HepG2 (cell line): ENCODE measurements around the gene RDH12. TPM values are rescaled to one million over a fixed set of nuclear protein-coding genes. Genes with fewer than 3 reads are reported as not detected.

ENCODE experiments used
- ATF7-NPFF ChIP-seq: sonication (generic); formaldehyde crosslinking; IDR thresholded peaks from 2 replicates; pipeline ENCODE4 v1.8.1; 2023; ENCODE audit warnings: mild to moderate bottlenecking, low read depth, missing genetic modification reagents, moderate library complexity
- FLYWCH1 ChIP-seq: sonication (generic); formaldehyde crosslinking; IDR thresholded peaks from 2 replicates; pipeline ENCODE4 v1.8.1; 2023; ENCODE audit warnings: mild to moderate bottlenecking, missing genetic modification reagents
- HNF4A ChIP-seq: sonication (generic); formaldehyde crosslinking; IDR thresholded peaks from 2 replicates; pipeline ENCODE4 v1.4.0; 2020; ENCODE audit warnings: missing genetic modification reagents
- HNRNPUL1 ChIP-seq: fragments of 200-400 bp; formaldehyde crosslinking; IDR thresholded peaks from 2 replicates; pipeline ENCODE4 v1.6.1; 2017; ENCODE audit warnings: low read depth, mild to moderate bottlenecking, low read length, moderate library complexity
- KLF9 ChIP-seq: IDR thresholded peaks from 2 replicates; pipeline ENCODE4 v1.6.1; 2016; ENCODE audit warnings: low read depth
- LCORL ChIP-seq, 2 experiments: fragments of 450-650 bp in 1 of 2; sonication (generic) in 1 of 2; formaldehyde crosslinking in 1 of 2; IDR thresholded peaks; 2 replicates each; pipeline versions ENCODE4 v1.5.0 to v1.6.1; 2017 to 2020; ENCODE audit warnings: antibody characterized with exemption in 1 of 2, missing genetic modification reagents in 1 of 2
- NCOA5 ChIP-seq: sonication (generic); formaldehyde crosslinking; IDR thresholded peaks from 2 replicates; pipeline ENCODE4 v1.4.0; 2020; ENCODE audit warnings: missing genetic modification reagents
- ZNF317 ChIP-seq: sonication (generic); formaldehyde crosslinking; IDR thresholded peaks from 2 replicates; pipeline ENCODE4 v1.5.0; 2020; ENCODE audit warnings: mild to moderate bottlenecking, missing genetic modification reagents
- ZNF326 ChIP-seq: sonication (generic); formaldehyde crosslinking; IDR thresholded peaks from 2 replicates; pipeline ENCODE4 v1.4.0; 2020; ENCODE audit warnings: missing genetic modification reagents, borderline replicate concordance
- ZNF451 ChIP-seq: sonication (generic); formaldehyde crosslinking; IDR thresholded peaks from 2 replicates; pipeline ENCODE4 v1.5.0; 2020; ENCODE audit warnings: mild to moderate bottlenecking, missing genetic modification reagents
- ZNF546 ChIP-seq: sonication (generic); formaldehyde crosslinking; conservative IDR thresholded peaks from 2 replicates; pipeline ENCODE4 v1.8.1; 2023; ENCODE audit warnings: mild to moderate bottlenecking, missing genetic modification reagents
- ZNF567 ChIP-seq: sonication (generic); formaldehyde crosslinking; IDR thresholded peaks from 2 replicates; pipeline ENCODE4 v1.8.1; 2023; ENCODE audit warnings: mild to moderate bottlenecking, missing genetic modification reagents, borderline replicate concordance
- ZNF841 ChIP-seq: sonication (generic); formaldehyde crosslinking; IDR thresholded peaks from 2 replicates; pipeline ENCODE4 v1.8.1; 2023; ENCODE audit warnings: missing genetic modification reagents, borderline replicate concordance
- polyA plus RNA-seq, 8 experiments: library from polyadenylated mRNA; depleted of rRNA in 3 of 8; stranded (reverse) in 7 of 8; unstranded in 1 of 8; fragments of >200 nt; fragmentation: Illumina TruSeq in 4 of 8; extraction: Trizol in 4 of 8; gene quantifications; 2 replicates each; pipeline versions ENCODE4 v1.2.1 to v1.2.3, GENCODE V29; 2011 to 2016; ENCODE audit warnings: low read depth in 4 of 8, missing spikeins in 1 of 8, mixed read lengths in 1 of 8; ENCODE audit not compliant: insufficient read depth in 1 of 8
- total RNA-seq, 5 experiments: library from RNA; depleted of rRNA; stranded (reverse); fragments of >200 nt; fragmentation: Illumina TruSeq; extraction: Trizol; gene quantifications; 2 replicates each; pipeline ENCODE4 v1.2.3, GENCODE V29; 2016; ENCODE audit warnings: low read depth in 1 of 5
- TF ChIP-seq, protein P1 (sequence below): sonication (generic); formaldehyde crosslinking; IDR thresholded peaks from 2 replicates; pipeline ENCODE4 v1.4.0; 2020; ENCODE audit warnings: missing genetic modification reagents
- TF ChIP-seq, protein P2 (sequence below): sonication (generic); formaldehyde crosslinking; IDR thresholded peaks from 2 replicates; pipeline ENCODE4 v1.4.0; 2020; ENCODE audit warnings: missing genetic modification reagents
- TF ChIP-seq, protein P3 (sequence below): sonication (generic); formaldehyde crosslinking; IDR thresholded peaks from 2 replicates; pipeline ENCODE4 v1.5.0; 2020; ENCODE audit warnings: missing genetic modification reagents
- TF ChIP-seq, protein P4 (sequence below): sonication (generic); formaldehyde crosslinking; IDR thresholded peaks from 2 replicates; pipeline ENCODE4 v1.5.1; 2020; ENCODE audit warnings: mild to moderate bottlenecking, missing genetic modification reagents
- TF ChIP-seq, protein P5 (sequence below): sonication (generic); formaldehyde crosslinking; IDR thresholded peaks from 2 replicates; pipeline ENCODE4 v1.5.1; 2020; ENCODE audit warnings: missing genetic modification reagents, mild to moderate bottlenecking, borderline replicate concordance

RDH12 gene
- total and polyA plus RNA-seq, 2 of the 13 experiments (the other 11 are each of a cell fraction or from before 2014, with no cell fraction given), result 1.6 to 2.1 TPM

DNA sequence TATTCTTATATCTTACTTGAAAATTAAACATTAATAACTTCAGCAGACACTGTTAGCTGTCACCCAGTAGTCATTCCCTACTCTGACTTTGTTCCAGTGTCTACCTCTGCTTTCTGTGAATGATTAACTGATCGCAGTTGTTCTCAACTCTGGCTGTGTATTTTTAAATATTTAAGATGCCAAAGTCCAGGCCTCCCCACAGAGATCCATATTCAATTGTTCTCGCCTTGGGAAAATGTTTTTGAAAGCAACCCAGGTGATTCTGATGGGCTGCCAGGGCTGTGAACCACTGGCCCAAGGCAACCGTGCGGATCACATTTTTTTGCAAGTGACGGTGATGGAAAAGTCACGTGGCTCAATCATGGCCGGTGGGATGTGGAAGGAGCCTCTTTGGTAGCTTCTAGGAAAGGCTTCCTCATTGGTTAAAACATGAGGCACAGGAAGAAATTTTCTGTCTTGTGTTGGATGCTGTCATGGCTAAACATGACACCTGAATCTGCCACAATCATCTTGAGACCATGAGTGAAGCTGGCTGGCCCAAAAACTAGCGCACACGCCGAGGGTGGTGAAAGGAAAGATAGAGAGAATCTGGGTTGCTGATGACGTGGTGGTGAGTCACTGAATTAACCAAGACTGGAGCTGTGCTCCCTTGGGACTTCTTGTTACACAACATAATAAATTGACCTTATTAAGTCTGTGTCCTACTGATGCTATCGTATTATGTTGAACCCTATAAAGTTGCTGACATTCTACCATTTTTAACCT, 37.2 kb downstream of the RDH12 start (continued):
- TF ChIP-seq LCORL (IDR thresholded peaks at IDR 0.05) (peak; percentile 14; the same call in 1 of the 2 replicates), LCORL (CRISPR knock-in tag; IDR thresholded peaks at IDR 0.05) (0 out of 2 replicates have a peak, but pooled peaks have one; percentile 27), ZNF567 (CRISPR knock-in tag) (no peak), FLYWCH1 (CRISPR knock-in tag) (no peak), ZNF451 (CRISPR knock-in tag) (no peak), KLF9 (CRISPR knock-in tag) (no peak), ZNF546 (CRISPR knock-in tag) (no peak), ZNF841 (no peak), NCOA5 (CRISPR knock-in tag) (no peak), ZNF326 (CRISPR knock-in tag) (no peak), ATF7-NPFF (CRISPR knock-in tag) (0 out of 2 replicates have a peak, but pooled peaks have one; percentile 36), ZNF317 (CRISPR knock-in tag) (peak; percentile 75), HNF4A (CRISPR knock-in tag) (peak; percentile 88), HNRNPUL1 (peak; percentile 97)
- TF ChIP-seq, protein P1, sequence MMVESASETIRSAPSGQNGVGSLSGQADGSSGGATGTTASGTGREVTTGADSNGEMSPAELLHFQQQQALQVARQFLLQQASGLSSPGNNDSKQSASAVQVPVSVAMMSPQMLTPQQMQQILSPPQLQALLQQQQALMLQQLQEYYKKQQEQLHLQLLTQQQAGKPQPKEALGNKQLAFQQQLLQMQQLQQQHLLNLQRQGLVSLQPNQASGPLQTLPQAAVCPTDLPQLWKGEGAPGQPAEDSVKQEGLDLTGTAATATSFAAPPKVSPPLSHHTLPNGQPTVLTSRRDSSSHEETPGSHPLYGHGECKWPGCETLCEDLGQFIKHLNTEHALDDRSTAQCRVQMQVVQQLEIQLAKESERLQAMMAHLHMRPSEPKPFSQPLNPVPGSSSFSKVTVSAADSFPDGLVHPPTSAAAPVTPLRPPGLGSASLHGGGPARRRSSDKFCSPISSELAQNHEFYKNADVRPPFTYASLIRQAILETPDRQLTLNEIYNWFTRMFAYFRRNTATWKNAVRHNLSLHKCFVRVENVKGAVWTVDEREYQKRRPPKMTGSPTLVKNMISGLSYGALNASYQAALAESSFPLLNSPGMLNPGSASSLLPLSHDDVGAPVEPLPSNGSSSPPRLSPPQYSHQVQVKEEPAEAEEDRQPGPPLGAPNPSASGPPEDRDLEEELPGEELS (CRISPR knock-in tag), result peak; percentile 78
- TF ChIP-seq, protein P2, sequence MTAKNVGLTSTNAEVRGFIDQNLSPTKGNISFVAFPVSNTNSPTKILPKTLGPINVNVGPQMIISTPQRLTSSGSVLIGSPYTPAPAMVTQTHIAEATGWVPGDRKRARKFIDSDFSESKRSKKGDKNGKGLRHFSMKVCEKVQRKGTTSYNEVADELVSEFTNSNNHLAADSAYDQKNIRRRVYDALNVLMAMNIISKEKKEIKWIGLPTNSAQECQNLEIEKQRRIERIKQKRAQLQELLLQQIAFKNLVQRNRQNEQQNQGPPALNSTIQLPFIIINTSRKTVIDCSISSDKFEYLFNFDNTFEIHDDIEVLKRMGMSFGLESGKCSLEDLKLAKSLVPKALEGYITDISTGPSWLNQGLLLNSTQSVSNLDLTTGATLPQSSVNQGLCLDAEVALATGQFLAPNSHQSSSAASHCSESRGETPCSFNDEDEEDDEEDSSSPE (CRISPR knock-in tag), result peak; percentile 60; the same call in 1 of the 2 replicates
- TF ChIP-seq, protein P3, sequence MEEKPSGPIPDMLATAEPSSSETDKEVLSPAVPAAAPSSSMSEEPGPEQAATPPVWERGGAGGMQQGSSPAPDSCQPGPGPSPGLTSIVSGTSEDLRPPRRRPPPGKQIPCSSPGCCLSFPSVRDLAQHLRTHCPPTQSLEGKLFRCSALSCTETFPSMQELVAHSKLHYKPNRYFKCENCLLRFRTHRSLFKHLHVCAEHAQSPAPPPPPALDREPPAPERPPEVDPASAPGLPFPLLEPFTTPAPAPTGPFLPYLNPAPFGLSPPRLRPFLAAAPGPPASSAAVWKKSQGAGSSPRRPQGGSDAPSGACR (CRISPR knock-in tag), result no peak
- TF ChIP-seq, protein P4, sequence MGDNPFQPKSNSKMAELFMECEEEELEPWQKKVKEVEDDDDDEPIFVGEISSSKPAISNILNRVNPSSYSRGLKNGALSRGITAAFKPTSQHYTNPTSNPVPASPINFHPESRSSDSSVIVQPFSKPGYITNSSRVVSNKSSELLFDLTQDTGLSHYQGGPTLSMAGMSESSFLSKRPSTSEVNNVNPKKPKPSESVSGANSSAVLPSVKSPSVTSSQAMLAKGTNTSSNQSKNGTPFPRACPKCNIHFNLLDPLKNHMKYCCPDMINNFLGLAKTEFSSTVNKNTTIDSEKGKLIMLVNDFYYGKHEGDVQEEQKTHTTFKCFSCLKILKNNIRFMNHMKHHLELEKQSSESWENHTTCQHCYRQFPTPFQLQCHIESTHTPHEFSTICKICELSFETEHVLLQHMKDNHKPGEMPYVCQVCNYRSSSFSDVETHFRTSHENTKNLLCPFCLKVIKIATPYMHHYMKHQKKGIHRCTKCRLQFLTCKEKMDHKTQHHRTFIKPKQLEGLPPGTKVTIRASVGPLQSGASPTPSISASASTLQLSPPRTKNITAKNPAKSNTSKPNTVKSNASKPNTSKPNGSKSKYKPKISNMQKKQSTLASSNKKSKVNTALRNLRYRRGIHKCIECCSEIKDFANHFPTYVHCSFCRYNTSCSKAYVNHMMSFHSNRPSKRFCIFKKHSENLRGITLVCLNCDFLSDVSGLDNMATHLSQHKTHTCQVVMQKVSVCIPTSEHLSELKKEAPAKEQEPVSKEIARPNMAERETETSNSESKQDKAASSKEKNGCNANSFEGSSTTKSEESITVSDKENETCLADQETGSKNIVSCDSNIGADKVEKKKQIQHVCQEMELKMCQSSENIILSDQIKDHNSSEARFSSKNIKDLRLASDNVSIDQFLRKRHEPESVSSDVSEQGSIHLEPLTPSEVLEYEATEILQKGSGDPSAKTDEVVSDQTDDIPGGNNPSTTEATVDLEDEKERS (CRISPR knock-in tag), result 0 out of 2 replicates have a peak, but pooled peaks have one; percentile 60
- TF ChIP-seq, protein P5, sequence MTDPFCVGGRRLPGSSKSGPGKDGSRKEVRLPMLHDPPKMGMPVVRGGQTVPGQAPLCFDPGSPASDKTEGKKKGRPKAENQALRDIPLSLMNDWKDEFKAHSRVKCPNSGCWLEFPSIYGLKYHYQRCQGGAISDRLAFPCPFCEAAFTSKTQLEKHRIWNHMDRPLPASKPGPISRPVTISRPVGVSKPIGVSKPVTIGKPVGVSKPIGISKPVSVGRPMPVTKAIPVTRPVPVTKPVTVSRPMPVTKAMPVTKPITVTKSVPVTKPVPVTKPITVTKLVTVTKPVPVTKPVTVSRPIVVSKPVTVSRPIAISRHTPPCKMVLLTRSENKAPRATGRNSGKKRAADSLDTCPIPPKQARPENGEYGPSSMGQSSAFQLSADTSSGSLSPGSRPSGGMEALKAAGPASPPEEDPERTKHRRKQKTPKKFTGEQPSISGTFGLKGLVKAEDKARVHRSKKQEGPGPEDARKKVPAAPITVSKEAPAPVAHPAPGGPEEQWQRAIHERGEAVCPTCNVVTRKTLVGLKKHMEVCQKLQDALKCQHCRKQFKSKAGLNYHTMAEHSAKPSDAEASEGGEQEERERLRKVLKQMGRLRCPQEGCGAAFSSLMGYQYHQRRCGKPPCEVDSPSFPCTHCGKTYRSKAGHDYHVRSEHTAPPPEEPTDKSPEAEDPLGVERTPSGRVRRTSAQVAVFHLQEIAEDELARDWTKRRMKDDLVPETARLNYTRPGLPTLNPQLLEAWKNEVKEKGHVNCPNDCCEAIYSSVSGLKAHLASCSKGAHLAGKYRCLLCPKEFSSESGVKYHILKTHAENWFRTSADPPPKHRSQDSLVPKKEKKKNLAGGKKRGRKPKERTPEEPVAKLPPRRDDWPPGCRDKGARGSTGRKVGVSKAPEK, result no peak
